KG1 (cell line): ENCODE measurements around the gene OR51G2.

ENCODE experiments used
- DNase-seq: peaks from one replicate; lab custom pipeline; 2025; lab: John Stamatoyannopoulos, UW

The OR51G2 gene

DNA sequence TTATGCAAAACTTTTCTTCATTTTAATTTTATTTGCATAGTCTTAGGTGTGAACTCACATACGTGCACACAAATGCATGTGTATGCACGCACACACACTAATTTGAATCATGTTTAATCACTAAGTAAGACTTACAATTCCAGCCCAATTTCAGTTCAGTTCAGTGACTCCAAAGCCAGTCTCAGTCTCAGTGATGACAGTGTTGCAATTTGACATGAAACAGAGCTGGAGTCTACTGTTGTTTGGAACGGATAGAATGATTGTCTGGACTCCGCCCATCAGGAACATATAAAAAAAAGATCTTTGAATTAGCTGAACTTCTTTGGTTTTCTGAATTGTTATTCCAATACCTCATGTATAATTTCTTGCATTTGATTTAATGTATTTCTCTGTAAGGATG is 55.3 kb downstream of the OR51G2 start:
- DNase-seq = no peak
